Keratinocyte (primary cell): Measurements from ENCODE around the gene ADAMTS17.

ENCODE experiments used
- CTCF ChIP-seq, 3 experiments: IDR thresholded peaks in 1 of 3; conservative IDR thresholded peaks in 1 of 3; optimal IDR thresholded peaks in 1 of 3; 2 replicates in 2 of 3; 3 replicates in 1 of 3; pipeline versions ENCODE3 to v1.5.1; 2011; ENCODE audit warnings: low read length in 3 of 3, mild to moderate bottlenecking in 3 of 3, moderate library complexity in 2 of 3, control low read depth in 1 of 3, inconsistent platforms in 1 of 3; ENCODE audit not compliant: insufficient read depth in 2 of 3; ENCODE audit errors: extremely low read depth in 1 of 3
- EZH2 ChIP-seq: IDR thresholded peaks from one replicate; pipeline ENCODE4 v1.6.1; 2012; ENCODE audit warnings: inconsistent platforms, mild to moderate bottlenecking, low read length, moderate library complexity

GRCh38 chr15:100083572-100083971, 258.2 kb downstream of the ADAMTS17 start:
- TF ChIP-seq EZH2 (no peak), CTCF (optimal IDR thresholded peaks at IDR 0.05 in 1 of 3, IDR thresholded peaks at IDR 0.05 in 1 of 3, conservative IDR thresholded peaks at IDR 0.05 in 1 of 3; ENCODE audit: extremely low read depth in 1 of 3, insufficient read depth in 2 of 3, low read length in 3 of 3) (no peak)
